OCI-LY1 (cell line): ENCODE data around the gene AP2M1.

Experiments
- EZH2 ChIP-seq: fragments of 200-600 bp; sonication (generic), shearing (Covaris generic); IDR thresholded peaks from 2 replicates; pipeline ENCODE4 v1.8.0; 2017; ENCODE audit warnings: borderline replicate concordance, mixed run types, mild to moderate bottlenecking, antibody characterized with exemption, low read length, moderate library complexity, mixed read lengths
- TF ChIP-seq, protein P1 (sequence below): fragments of 200-600 bp; sonication (generic), shearing (Covaris generic); IDR thresholded peaks from 2 replicates; pipeline ENCODE4 v1.5.1; 2017; ENCODE audit warnings: mild to moderate bottlenecking, antibody characterized with exemption, low read length, moderate library complexity, mixed read lengths

DNA sequence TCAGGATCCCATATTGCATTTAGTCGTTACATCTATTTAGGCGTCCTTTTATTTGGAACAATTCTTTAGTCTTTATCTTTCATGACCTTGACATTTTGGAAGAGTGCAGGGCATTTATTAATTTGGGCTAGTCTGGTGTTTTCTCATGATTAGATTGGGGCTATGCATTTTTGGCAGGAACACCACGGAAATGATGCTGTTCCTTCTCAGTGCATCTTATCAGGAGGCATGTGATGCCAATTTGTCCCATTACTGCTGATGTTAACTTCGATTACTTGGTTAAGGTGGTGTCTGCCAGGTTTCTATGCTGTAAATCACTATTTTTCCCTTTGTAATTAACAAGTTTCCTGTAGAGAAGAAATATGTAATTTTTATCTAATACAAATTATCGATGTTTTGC, 36.6 kb downstream of the AP2M1 start:
- TF ChIP-seq, protein P1, sequence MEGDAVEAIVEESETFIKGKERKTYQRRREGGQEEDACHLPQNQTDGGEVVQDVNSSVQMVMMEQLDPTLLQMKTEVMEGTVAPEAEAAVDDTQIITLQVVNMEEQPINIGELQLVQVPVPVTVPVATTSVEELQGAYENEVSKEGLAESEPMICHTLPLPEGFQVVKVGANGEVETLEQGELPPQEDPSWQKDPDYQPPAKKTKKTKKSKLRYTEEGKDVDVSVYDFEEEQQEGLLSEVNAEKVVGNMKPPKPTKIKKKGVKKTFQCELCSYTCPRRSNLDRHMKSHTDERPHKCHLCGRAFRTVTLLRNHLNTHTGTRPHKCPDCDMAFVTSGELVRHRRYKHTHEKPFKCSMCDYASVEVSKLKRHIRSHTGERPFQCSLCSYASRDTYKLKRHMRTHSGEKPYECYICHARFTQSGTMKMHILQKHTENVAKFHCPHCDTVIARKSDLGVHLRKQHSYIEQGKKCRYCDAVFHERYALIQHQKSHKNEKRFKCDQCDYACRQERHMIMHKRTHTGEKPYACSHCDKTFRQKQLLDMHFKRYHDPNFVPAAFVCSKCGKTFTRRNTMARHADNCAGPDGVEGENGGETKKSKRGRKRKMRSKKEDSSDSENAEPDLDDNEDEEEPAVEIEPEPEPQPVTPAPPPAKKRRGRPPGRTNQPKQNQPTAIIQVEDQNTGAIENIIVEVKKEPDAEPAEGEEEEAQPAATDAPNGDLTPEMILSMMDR, result no peak
- TF ChIP-seq EZH2, result no peak
